Measurements from ENCODE around the gene NRXN2.
"Not testable (repeated sequence)": the region's sequence is repeated elsewhere in the genome, so short reads cannot be mapped to it uniquely, and the experiment has no call there.

The NRXN2 gene

DNA sequence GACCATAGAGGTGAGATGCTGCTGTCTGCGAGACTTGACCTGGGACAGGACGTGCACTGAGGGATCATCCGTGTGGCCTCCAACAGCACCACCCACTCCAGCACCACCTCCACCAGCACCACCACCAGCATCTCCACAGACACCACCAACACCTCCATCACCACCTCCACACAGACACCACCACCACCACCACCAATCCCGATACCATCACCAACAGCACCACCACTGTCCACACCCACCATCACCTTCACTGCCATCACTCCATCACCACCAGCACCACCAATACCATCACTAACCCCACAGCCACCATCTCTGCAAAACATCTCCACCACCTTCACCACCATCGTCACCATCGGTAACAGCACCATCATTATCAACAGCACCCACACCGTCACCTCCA is 158.6 kb downstream of the NRXN2 start:
- H3K4me3 Mint-ChIP-seq, result no peak overlapping the region
- H3K4me1 Mint-ChIP-seq (ENCODE audit: low read depth in 2 of 2), result peaks cover 0 to 3% of the 10 kb centered on the region in 2 donors
- no peaks in the 10 kb centered on the region for H3K36me3 Mint-ChIP-seq (ENCODE audit: insufficient read depth)
- DNase-seq, result no peak
- ATAC-seq (replicated peaks), result no peak
- peaks cover 11 to 16% of the 10 kb centered on the region in 2 donors for H3K27me3 Mint-ChIP-seq
- H3K9me3 Mint-ChIP-seq, result no peaks in the 10 kb centered on the region
- no peak overlapping the region for H3K27ac Mint-ChIP-seq

- DNase-seq, result no peak
- no peak for ATAC-seq (replicated peaks)
- no peak overlapping the region for H3K4me3 Mint-ChIP-seq
- H3K4me1 Mint-ChIP-seq (ENCODE audit: low read depth in 2 of 2), result peaks cover 0 to 3% of the 10 kb centered on the region in 2 donors
- peaks cover 15 to 21% of the 10 kb centered on the region in 2 donors for H3K27me3 Mint-ChIP-seq
- no peaks in the 10 kb centered on the region for H3K36me3 Mint-ChIP-seq (ENCODE audit: insufficient read depth)
- no peaks in the 10 kb centered on the region for H3K9me3 Mint-ChIP-seq
- H3K27ac Mint-ChIP-seq, result no peak overlapping the region
These were observed 159.0 kb downstream of the NRXN2 start for GRCh38 chr11:64563966-64564365.

- DNase-seq, result no peak
- Mint-ChIP-seq H3K4me3 (no peak overlapping the region), H3K4me1 (ENCODE audit: low read depth in 2 of 2) (peaks cover 0 to 3% of the 10 kb centered on the region in 2 donors), H3K36me3 (ENCODE audit: insufficient read depth) (no peaks in the 10 kb centered on the region), H3K9me3 (no peaks in the 10 kb centered on the region), H3K27me3 (peaks cover 22 to 28% of the 10 kb centered on the region in 2 donors), H3K27ac (no peak overlapping the region)
- no peak for ATAC-seq (replicated peaks)
These were observed 160.2 kb downstream of the NRXN2 start for GRCh38 chr11:64562723-64563351.

DNA sequence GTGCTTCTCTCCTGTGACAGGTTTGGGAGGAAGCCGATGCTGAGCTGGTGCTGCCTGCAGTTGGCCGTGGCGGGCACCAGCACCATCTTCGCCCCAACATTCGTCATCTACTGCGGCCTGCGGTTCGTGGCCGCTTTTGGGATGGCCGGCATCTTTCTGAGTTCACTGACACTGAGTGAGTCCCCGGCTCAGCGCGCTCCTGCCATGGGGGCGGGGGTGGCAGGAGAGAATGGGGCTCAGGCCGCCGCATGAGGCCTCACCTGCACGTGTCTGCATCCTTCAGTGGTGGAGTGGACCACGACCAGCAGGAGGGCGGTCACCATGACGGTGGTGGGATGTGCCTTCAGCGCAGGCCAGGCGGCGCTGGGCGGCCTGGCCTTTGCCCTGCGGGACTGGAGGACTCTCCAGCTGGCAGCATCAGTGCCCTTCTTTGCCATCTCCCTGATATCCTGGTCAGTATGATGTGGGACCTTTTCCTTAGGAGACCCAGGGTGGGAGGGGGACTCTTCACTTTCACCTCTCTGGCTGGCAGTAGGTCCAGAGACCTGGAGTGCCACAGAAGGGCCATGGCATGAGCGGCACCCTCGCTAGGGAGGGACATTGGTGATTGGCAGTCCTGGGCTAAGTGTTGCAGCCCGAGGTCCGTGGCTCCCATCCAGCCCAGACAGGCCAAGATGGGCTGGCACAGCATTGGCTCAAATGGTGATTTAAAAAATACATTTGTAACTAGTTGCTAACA is 160.8 kb downstream of the NRXN2 start:
- H3K27ac Mint-ChIP-seq, result no peak overlapping the region
- no peaks in the 10 kb centered on the region for H3K9me3 Mint-ChIP-seq
- H3K27me3 Mint-ChIP-seq, result peaks cover 22 to 33% of the 10 kb centered on the region in 2 donors
- peaks cover 0 to 3% of the 10 kb centered on the region in 2 donors for H3K4me1 Mint-ChIP-seq (ENCODE audit: low read depth in 2 of 2)
- DNase-seq (no peak), ATAC-seq (replicated peaks) (no peak)
- no peak overlapping the region for H3K4me3 Mint-ChIP-seq
- no peaks in the 10 kb centered on the region for H3K36me3 Mint-ChIP-seq (ENCODE audit: insufficient read depth)

- H3K4me3 Mint-ChIP-seq; H3K4me1 Mint-ChIP-seq (ENCODE audit: low read depth in 2 of 2); H3K27ac Mint-ChIP-seq; H3K36me3 Mint-ChIP-seq (ENCODE audit: insufficient read depth); DNase-seq; ATAC-seq (replicated peaks); H3K9me3 Mint-ChIP-seq: not testable (repeated sequence)
- H3K27me3 Mint-ChIP-seq, result peaks cover 22 to 40% of the 10 kb centered on the region in 2 donors
These were observed 161.6 kb downstream of the NRXN2 start for GRCh38 chr11:64561429-64561828.

DNA sequence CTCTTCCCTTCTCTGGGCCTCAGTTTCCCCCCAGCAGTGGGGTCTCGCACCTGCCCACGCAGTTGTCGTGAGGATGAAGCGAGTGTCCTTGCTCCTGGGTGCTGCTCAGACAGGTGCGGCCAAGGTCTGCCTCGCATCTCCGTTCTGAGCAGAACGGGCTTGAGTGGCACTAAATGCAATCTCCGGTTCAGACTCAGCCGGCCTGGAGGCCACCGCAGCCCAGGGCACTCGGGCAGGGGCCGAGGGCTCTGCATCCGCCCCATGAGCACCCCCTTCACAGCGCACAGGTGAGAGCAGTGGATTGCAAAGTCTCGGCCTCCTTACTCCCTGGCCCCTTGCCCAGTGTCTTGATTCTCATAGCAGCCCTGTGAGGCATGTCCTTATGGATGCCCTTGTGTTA is 162.1 kb downstream of the NRXN2 start:
- no peaks in the 10 kb centered on the region for H3K4me1 Mint-ChIP-seq (ENCODE audit: low read depth in 2 of 2)
- no peak for ATAC-seq (replicated peaks)
- H3K36me3 Mint-ChIP-seq (ENCODE audit: insufficient read depth), result no peaks in the 10 kb centered on the region
- no peak for DNase-seq
- H3K27ac Mint-ChIP-seq, result no peak overlapping the region
- H3K9me3 Mint-ChIP-seq, result no peaks in the 10 kb centered on the region
- no peak overlapping the region for H3K4me3 Mint-ChIP-seq
- H3K27me3 Mint-ChIP-seq, result peaks cover 22 to 45% of the 10 kb centered on the region in 2 donors

DNA sequence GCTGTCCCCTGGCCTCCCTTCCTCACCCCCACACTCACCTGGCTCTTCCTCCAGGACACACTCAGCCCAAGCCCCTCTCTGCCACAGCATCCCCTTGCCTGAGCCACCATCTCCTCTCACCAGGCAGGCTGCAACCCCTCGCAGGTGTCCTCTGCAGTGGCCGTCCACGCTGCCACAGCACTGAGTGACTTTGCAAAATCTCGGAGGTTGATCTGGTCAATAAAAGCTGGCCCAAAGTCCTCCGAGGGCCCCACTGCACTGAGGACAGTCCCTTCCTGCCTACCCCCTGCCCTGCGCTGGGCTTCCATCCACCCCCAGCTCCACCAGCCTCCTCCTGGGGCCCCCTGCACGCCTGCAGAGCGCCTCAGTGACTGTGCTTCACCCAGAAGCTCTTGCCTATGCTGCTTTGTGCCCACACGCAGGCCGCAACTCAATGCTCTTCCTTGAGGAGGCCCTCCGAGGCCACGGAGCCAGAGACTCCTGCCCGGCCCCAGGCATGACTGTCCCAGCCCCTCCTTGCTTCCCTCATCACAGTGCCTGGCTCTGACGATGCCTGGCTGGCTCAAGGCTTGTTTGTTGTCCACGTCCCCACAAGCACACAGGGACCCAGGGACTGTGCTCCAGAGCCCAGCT is 162.7 kb downstream of the NRXN2 start:
- Mint-ChIP-seq H3K27ac (no peak overlapping the region), H3K9me3 (no peaks in the 10 kb centered on the region), H3K4me3 (no peak overlapping the region)

DNA sequence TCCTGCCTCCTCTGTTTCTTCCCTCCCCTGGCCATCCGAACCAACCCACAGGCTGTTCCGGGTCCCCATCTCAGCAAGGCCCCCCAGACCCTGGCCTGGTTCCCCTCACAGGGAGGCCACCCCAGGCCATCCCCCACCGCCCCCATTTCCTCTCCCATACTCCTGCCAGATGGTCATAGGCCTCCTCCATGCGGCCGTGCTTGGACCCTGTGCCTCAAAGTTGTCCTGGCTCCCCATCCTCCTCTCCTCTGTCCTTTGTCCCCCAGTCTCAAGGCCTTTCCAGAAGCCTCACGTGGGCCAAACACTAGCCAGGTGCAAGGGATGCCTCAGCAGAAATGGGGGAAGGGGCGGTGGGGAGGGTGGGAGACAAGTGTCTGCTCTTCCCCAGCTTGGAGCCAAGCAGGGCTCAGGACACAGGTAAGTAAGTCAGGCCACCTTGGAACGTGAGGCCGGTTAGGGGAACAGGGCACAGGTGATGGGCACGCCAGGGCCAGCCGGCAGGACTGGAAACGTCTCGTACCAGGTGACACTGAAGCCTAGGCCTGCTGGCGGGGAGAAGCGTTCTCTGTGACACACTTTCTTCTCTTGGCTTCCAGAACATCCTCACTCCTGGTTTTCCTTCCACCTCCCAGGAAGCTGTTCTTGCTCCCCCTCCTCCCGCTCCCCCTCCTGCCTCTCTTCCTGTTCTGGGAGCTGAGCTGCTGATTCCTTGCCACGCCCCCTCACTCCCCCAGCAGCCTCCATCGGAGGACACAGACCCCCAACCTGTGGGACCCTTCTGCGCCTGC is 163.5 kb downstream of the NRXN2 start:
- Mint-ChIP-seq H3K4me3 (no peak overlapping the region), H3K27ac (no peak overlapping the region), H3K36me3 (ENCODE audit: insufficient read depth) (no peaks in the 10 kb centered on the region), H3K27me3 (peaks cover 22 to 46% of the 10 kb centered on the region in 2 donors), H3K9me3 (no peaks in the 10 kb centered on the region), H3K4me1 (ENCODE audit: low read depth in 2 of 2) (no peaks in the 10 kb centered on the region)
- DNase-seq (no peak), ATAC-seq (replicated peaks) (no peak)

More for the DNA sequence above, 162.7 kb downstream of the NRXN2 start:
- ATAC-seq (replicated peaks), result no peak
- H3K4me1 Mint-ChIP-seq (ENCODE audit: low read depth in 2 of 2), result no peaks in the 10 kb centered on the region
- no peak for DNase-seq
- H3K36me3 Mint-ChIP-seq (ENCODE audit: insufficient read depth), result no peaks in the 10 kb centered on the region
- H3K27me3 Mint-ChIP-seq, result peaks cover 22 to 46% of the 10 kb centered on the region in 2 donors

DNA sequence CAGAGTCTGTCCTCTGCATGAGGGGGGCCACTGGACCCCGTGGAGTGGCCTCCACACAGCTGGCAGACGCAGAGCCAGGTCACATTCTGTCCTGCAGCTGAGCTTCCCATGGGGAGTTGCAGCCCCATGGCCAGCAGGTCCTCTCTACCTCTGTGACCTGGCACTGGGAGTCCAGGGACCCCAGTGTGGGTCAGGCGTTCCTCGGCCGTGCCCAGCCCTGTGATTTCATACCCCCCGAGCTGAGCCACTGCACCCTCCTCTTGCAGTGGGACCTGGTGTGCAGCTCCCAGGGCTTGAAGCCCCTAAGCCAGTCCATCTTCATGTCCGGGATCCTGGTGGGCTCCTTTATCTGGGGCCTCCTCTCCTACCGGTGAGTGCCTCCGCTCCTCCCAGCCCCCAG is 164.1 kb downstream of the NRXN2 start:
- no peak overlapping the region for H3K27ac Mint-ChIP-seq
- no peaks in the 10 kb centered on the region for H3K36me3 Mint-ChIP-seq (ENCODE audit: insufficient read depth)
- no peak for ATAC-seq (replicated peaks)
- no peaks in the 10 kb centered on the region for H3K9me3 Mint-ChIP-seq
- no peak overlapping the region for H3K4me3 Mint-ChIP-seq
- H3K4me1 Mint-ChIP-seq (ENCODE audit: low read depth in 2 of 2), result no peaks in the 10 kb centered on the region
- peaks cover 22 to 46% of the 10 kb centered on the region in 2 donors for H3K27me3 Mint-ChIP-seq
- no peak for DNase-seq

DNA sequence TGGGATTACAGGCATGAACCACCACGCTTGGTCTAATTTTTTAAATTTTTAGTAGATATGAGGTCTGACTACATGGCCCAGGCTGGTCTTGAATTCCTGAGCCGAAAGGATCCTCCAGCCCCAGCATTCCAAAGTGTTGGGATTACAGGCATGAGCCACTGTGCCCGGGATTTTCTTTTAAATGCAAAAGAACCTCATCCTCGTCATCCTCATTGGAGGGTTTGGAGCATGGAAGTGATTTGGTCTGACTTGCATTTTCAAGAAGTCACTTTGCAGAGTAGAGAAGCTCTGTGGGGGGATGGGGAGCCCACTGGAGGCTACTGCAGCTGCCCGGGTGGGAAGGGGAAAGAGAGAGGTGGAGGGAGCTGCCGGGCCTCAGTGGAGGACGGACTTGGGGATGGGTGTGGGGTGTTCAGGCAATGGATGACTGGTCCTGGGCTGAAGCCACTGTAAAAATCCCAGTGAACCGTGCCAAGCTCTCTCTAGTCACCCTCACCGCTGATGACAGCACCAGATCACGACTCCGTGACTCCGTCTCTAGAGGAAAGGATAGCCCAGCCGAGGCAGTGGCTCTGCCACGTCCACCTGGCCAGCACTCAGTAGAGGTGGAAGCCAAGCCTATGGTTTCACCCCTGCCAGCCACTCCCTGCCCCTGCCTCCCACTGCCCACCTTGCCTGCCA is 164.8 kb downstream of the NRXN2 start:
- peaks cover 22 to 46% of the 10 kb centered on the region in 2 donors for H3K27me3 Mint-ChIP-seq
- H3K36me3 Mint-ChIP-seq (ENCODE audit: insufficient read depth), result no peaks in the 10 kb centered on the region
- no peak overlapping the region for H3K4me3 Mint-ChIP-seq
- no peaks in the 10 kb centered on the region for H3K9me3 Mint-ChIP-seq
- no peak for DNase-seq
- no peak for ATAC-seq (replicated peaks)
- no peak overlapping the region for H3K27ac Mint-ChIP-seq
- no peaks in the 10 kb centered on the region for H3K4me1 Mint-ChIP-seq (ENCODE audit: low read depth in 2 of 2)

GRCh38 chr11:64556721-64557250 is 166.2 kb downstream of the NRXN2 start:
- Mint-ChIP-seq H3K4me3 (no peak overlapping the region), H3K9me3 (peaks cover 0 to 7% of the 10 kb centered on the region in 2 donors), H3K36me3 (ENCODE audit: insufficient read depth) (no peaks in the 10 kb centered on the region), H3K27ac (no peak overlapping the region), H3K4me1 (ENCODE audit: low read depth in 2 of 2) (no peaks in the 10 kb centered on the region), H3K27me3 (peaks cover 22 to 46% of the 10 kb centered on the region in 2 donors)
- ATAC-seq (replicated peaks) (no peak), DNase-seq (no peak)

Measured in effector memory CD8-positive, alpha-beta T cell (primary cell).